Fibroblast of pulmonary artery (primary cell): ENCODE measurements around the gene EHD1.

Experiments used
- DNase-seq: peaks from one replicate; pipeline ENCODE4 v3.0.0-alpha.2; 2010; ENCODE audit warnings: low read depth
- H3K4me3 ChIP-seq: replicated peaks from 2 replicates; pipeline ENCODE4 v1.5.1; 2011; ENCODE audit warnings: low read depth, mild to moderate bottlenecking, control low read depth, low read length, moderate library complexity
- TF ChIP-seq, protein P1 (sequence below): IDR thresholded peaks from 2 replicates; pipeline ENCODE4 v1.5.1; 2011; ENCODE audit warnings: mild to moderate bottlenecking, control low read depth, low read length, inconsistent platforms; ENCODE audit errors: missing control alignments

EHD1 gene

GRCh38 chr11:64809781-64810241 is 68.6 kb downstream of the EHD1 start:
- TF ChIP-seq, protein P1, sequence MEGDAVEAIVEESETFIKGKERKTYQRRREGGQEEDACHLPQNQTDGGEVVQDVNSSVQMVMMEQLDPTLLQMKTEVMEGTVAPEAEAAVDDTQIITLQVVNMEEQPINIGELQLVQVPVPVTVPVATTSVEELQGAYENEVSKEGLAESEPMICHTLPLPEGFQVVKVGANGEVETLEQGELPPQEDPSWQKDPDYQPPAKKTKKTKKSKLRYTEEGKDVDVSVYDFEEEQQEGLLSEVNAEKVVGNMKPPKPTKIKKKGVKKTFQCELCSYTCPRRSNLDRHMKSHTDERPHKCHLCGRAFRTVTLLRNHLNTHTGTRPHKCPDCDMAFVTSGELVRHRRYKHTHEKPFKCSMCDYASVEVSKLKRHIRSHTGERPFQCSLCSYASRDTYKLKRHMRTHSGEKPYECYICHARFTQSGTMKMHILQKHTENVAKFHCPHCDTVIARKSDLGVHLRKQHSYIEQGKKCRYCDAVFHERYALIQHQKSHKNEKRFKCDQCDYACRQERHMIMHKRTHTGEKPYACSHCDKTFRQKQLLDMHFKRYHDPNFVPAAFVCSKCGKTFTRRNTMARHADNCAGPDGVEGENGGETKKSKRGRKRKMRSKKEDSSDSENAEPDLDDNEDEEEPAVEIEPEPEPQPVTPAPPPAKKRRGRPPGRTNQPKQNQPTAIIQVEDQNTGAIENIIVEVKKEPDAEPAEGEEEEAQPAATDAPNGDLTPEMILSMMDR, result no peak
- peak overlapping the region; percentile 93 for H3K4me3 ChIP-seq
- DNase-seq, result peak; percentile 3

GRCh38 chr11:64805481-64805880 is 72.9 kb downstream of the EHD1 start:
- H3K4me3 ChIP-seq, result no peak overlapping the region
- TF ChIP-seq, protein P1, result no peak
- no peak for DNase-seq

DNA sequence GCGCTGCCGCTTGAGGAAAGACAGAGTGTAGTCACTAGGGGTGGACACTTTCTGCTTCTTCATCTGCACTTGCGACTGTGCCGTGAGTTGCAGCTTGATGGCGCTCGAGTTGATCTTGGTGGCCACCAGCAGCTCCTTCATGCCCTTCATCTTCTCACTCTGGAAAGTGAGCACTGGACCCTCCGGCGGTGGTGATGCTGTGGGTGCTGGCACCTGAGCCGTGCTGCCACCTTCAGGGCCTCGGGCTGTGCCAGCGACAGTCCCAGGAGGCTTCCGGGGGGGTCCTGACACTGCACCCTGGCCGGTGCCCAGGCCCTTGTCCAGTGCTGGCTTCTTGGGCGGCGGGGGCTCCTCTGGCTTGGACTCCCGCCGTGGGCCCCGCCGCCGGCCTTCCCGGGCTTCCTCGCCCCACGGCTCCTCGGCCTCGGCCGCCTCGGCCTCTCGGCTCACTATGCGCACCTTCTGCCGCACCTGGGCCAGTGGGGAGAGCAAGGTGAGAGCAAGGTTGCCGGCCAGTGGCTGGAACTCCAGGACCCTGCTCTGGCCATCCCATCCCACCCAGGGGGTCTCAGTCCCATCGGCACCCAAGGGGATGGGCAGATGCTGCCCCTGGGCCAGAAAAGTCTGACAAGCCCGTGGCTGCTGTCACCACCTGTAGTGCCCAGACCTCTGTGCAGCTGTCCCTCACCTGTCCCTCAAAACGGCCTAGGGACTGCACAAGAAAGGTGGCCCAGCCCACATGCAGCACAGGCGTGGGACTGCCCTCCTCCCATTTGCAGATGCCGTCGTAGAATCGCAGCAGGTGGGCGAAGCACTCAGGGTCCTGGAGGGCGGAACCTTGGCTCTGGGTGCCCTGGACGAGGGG is 73.8 kb downstream of the EHD1 start:
- DNase-seq, result no peak
- TF ChIP-seq, protein P1, result no peak

GRCh38 chr11:64803846-64804345 is 74.5 kb downstream of the EHD1 start:
- no peak for DNase-seq
- H3K4me3 ChIP-seq, result peak overlapping the region; percentile 76
- TF ChIP-seq, protein P1, result no peak

More for the DNA sequence above, 73.8 kb downstream of the EHD1 start:
- no peak overlapping the region for H3K4me3 ChIP-seq

- DNase-seq, result peak; percentile 83
- peak within 1 kb of the TSS; percentile 76 for H3K4me3 ChIP-seq
- TF ChIP-seq, protein P1, result no peak
These were observed 75.1 kb downstream of the EHD1 start, which contains the start of gene MAP4K2 for GRCh38 chr11:64803158-64803845. TSS of gene MAP4K2 (minus strand) at chr11:64803214. CDS start at chr11:64803149, 65 bp downstream.

DNA sequence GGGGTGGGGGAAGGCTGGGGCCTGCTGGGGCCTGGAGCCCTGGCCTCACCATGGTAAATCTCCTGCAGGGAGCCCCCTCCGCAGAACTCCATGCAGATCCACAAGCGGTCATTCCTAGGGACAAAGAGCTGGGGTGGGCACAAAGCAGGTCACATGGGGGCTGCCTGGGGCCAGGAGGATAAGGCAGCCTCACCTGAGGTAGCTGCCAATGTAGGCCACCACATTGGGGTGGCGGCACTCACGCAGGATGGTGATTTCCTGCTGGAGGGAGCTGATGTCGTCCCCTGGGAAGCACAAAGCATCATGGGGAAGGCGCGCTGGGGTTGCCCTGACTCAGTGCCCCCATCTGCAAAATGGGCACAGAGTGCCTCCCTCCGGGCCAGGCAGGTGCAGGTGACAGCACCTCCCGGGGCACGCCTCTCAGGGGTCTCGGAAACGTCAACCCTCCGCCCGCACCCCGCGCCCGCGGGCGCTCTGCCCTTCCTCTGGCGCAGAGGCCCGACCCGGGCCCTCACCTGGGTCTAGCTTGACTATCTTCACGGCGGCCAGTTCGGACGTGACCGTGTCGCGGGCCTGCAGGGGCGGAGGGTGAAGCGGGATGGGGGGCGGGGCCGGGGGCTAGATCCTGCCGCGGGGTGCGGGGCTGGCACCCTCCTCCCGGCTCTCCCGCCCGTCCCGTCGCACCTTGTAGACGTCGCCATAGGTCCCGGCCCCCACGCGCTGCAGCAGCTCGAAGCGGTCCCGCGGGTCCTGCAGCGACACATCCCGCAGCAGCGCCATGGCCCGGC is 75.9 kb downstream of the EHD1 start:
- DNase-seq, result no peak
- TF ChIP-seq, protein P1, result no peak
- peak overlapping the region; percentile 76 for H3K4me3 ChIP-seq
